ENCODE data around the gene IL22RA2.
"Not testable (repeated sequence)": the region's sequence is repeated elsewhere in the genome, so short reads cannot be mapped to it uniquely, and the experiment has no call there.

The IL22RA2 gene

DNA sequence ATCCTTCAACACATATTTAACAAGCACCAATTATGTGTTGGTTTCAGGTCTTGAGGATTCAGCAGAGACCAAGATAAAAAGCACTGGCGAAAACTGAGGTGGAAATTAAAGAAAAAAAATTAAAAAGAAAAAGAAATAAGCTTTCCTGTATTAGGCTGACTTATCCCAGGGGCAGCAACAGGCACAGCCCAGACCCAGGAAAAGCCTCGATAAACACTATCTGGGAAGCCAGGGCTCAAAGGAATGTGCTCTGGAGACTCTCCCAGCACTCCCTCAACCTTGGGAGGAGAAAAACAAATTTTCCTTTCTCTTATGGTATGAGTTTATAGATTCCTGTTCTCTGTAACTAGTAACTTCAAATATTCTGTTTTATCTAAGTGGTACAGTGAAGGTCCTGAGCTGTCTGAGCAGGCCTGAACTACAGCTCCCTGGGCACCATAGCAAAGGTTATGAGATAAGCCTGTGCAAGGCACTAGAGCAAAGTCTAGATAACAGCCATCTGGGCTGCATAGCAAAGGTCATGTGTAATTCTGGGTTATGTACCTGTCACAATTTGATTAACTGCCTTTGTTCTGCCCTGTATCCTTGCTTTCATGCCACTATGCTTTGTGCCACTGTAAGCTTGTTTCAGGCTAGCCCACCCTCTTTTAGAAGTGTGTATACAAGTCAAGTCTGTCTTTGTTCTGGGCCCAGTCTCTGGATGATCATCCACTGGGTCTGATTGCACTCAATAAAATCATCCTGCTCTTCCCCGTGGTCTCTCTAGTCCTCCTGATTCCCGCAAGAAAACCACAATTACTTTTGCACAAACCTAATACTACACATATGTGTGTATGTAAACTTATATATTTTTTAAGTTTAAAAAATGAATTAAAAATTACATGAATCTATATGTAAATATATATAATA lies 54.0 kb downstream of the IL22RA2 start:
- DNase-seq, result no peak

- no peak for DNase-seq
These were observed 55.9 kb downstream of the IL22RA2 start for GRCh38 chr6:137117581-137117980.

DNA sequence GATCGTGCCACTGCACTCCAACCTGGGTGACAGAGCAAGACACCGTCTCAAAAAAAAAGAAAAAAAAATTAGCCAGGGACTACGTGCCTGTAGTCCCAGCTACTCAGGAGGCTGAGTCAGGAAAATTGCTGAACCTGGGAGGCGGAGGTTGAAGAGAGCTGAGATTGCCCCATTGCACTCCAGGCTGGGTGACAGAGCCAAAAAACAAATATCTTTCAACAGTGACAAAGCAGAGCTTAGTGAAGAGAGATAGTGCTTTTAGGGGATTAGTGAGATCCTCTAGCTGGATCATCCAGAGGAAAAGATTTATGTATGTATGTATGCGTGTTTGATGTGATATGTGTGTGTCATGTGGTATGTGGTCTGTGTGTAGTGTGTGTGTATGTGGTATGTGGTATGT lies 56.6 kb downstream of the IL22RA2 start:
- no peak for DNase-seq

GRCh38 chr6:137115658-137116057 lies 57.8 kb downstream of the IL22RA2 start:
- DNase-seq, result no peak

DNA sequence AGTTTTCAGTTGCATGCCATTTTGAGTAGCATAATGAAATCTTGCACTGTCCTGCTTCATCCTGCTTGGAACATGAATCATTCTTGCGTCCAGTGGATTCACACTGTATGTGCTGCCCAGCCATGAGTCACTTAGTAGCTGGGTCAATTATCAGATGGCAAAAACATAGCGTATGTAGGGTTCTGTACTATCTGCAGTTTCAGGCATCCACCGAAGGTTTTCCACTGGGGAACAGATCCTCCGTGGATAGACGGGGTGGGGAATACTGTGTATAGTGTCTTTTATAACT lies 61.4 kb downstream of the IL22RA2 start:
- no peak for DNase-seq

GRCh38 chr6:137111296-137112066 lies 62.0 kb downstream of the IL22RA2 start:
- no peak for DNase-seq

GRCh38 chr6:137107767-137108105 lies 65.7 kb downstream of the IL22RA2 start:
- DNase-seq, result no peak

- DNase-seq, result not testable (repeated sequence)
These were observed 66.2 kb downstream of the IL22RA2 start for GRCh38 chr6:137107047-137107766.

DNA sequence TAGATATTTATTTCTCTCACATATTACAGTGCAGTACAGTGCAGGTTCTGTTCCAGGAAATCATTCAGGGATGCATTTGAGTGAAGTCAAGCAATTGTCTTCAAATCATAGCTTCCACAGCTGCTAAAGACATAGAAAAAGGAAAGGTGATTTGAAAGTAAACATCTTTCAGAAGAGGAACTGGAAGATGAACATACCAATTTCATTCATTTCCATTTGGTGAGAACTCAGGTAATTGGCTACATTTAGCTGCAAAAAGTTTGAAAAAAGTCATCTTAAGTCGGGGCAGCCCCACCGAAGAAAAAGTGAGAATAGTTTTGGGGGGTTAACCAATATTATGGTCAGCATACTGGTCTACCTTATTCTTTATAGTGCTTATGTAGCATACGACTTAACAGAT lies 67.3 kb downstream of the IL22RA2 start:
- no peak for DNase-seq

- no peak for DNase-seq
These were observed 68.1 kb downstream of the IL22RA2 start for GRCh38 chr6:137105375-137105774.

DNA sequence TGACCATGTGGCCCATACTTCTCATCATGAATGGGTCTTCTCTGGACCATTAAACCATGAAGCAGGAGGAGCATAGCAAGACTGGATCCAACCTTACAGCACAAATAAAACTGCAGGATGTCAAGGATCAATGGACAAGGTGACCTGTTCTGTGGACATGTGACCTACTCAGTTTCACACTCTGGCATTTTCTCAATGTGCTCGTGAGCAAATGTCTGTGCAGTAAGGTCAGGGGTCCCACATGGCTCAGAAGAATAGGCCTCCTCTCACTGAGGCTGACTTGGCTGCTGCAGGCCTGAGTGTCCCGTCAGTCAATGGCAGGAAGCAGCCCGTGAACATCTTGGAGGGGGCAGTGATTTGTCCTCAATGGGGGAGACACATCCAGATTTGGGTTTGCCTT lies 68.5 kb downstream of the IL22RA2 start:
- no peak for DNase-seq

- DNase-seq, result peak; percentile 6
These were observed 70.5 kb downstream of the IL22RA2 start for GRCh38 chr6:137102851-137103492.

DNA sequence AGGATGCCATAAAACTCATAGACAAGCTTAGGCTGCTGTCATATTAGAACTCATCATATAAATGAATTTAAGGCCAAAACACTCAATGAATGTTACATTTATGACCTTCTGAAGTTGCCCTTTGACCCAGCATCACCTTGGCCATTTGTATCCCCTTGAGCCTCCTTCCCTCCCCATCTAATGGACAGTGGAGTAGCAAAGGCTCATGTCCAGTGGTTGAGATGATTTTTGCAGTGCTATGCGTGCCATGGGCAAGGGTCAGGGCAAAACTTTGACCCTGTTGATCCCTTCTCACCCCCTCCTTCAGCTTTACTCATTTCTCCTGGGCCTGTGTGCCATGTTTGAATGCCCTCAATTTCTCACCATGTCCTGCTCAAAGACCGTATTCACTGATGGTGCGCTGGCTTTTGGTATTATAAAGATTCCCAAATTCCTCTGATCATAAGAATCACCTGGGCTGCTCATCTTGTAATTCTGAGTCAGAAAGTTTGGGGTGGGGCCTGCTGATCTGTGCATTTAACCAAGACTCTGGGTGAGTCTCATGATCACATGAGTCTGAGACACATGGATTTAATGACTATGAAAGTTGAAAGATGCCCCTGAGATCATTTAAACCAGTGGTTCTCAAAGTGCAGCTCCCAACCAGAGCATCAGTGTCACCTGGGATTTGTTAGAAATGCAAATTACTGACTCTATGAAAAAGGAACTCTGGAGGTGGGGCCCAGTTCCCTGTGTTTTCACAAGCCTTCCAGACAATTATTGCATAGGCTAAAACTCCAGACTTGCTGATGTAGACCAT lies 71.2 kb downstream of the IL22RA2 start:
- DNase-seq, result no peak

DNA sequence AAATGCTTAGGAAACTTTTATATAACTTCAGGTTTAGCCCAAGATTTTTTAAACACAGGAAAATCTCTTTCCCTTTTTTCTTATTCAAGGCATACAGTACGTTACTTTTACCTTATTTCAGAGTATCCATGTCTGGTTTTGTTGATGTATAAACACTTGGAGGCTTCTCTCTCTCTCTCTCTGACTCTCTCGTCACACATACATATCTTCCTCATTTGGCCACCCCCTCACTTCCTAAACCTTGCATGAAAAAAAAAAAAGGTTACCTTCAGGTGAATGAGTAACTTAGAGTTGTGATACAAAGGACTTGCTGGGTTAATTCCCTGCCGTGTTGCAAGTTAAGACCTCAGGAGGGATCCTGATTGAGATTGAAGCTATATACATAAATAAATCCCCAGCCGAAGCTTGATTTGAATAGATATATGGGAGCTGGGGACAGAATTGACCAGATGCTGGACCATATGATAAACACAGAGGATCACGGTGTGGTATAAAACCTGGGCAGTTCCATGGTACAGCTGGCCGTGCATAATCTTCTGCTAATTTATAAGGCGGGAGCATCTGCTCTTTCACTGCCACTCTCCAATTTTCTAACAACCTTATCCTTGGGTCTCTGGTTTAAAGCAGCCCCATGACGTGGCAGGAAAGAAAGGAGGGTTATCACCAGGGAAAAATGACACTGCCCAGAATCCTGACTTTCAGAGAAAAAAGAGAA lies 73.6 kb downstream of the IL22RA2 start:
- DNase-seq, result no peak

GRCh38 chr6:137097526-137097925 lies 75.9 kb downstream of the IL22RA2 start:
- no peak for DNase-seq

GRCh38 chr6:137097057-137097456 lies 76.4 kb downstream of the IL22RA2 start:
- DNase-seq, result no peak

- DNase-seq, result no peak
These were observed 77.7 kb downstream of the IL22RA2 start for GRCh38 chr6:137095651-137096238.

- DNase-seq, result no peak
These were observed 78.4 kb downstream of the IL22RA2 start for GRCh38 chr6:137095093-137095492.

DNA sequence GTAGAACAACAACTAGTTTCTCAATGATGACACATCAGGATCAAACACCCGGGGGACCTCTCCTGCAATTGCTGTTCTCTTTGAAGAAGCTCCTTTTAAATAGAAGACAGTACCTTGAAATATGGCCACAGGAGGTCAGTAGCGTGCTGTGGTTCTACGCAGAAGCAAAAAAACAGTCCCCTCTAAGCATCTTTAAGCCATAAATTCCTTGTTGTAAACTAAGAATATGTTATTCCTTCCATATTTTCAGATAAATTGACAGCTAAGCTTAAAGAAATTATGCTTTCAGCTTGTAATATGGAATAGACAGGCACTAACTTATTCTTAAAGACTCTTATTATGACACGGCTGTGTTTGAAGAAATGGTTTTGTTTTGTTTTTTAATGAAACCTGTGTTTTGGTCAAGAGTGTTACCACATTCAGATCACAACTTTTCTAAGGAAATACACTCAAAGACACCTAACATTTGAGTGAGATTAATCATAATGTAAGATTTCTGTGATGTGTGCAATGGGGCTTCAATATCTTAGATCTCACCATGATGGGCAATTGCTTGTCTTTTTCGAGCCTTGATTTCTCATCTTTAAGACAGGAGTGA lies 78.9 kb downstream of the IL22RA2 start:
- peak; percentile 51 for DNase-seq
